ENCODE data around the gene DNAL1. TPM values are rescaled to one million over a fixed set of nuclear protein-coding genes. Genes with fewer than 3 reads are reported as not detected.

Gene DNAL1
- total and polyA plus RNA-seq, 2 of the 13 experiments (the other 11 are each of a cell fraction or from before 2014, with no cell fraction given), result 1.4 to 13.3 TPM

DNA sequence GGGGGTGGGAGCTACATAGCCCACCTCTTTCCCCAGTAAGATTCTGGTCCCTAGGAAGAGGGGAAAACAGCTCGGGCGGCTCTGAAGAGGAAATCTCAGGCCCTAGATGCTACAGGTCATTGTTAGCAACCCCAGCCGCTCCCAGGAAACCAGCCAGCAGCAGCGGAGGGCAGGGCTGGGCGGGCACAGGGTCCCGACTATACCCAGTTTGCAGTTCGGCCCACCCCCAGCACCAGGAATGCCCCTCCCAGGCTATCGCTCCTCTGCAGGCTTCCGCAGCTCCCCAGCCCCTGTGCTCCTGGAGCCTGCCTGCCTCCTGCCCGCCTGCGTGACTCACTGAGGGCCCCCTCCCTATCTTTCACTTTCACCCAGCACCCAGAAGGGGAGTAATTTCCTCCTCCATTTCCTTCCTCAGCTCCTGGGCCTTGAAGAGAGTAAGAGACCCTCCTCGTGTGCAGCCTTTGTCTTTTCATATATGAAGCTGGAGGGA, 96.6 kb downstream of the DNAL1 start (continued):
- TF ChIP-seq, protein P1, sequence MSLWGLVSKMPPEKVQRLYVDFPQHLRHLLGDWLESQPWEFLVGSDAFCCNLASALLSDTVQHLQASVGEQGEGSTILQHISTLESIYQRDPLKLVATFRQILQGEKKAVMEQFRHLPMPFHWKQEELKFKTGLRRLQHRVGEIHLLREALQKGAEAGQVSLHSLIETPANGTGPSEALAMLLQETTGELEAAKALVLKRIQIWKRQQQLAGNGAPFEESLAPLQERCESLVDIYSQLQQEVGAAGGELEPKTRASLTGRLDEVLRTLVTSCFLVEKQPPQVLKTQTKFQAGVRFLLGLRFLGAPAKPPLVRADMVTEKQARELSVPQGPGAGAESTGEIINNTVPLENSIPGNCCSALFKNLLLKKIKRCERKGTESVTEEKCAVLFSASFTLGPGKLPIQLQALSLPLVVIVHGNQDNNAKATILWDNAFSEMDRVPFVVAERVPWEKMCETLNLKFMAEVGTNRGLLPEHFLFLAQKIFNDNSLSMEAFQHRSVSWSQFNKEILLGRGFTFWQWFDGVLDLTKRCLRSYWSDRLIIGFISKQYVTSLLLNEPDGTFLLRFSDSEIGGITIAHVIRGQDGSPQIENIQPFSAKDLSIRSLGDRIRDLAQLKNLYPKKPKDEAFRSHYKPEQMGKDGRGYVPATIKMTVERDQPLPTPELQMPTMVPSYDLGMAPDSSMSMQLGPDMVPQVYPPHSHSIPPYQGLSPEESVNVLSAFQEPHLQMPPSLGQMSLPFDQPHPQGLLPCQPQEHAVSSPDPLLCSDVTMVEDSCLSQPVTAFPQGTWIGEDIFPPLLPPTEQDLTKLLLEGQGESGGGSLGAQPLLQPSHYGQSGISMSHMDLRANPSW (CRISPR knock-in tag; IDR thresholded peaks at IDR 0.05; ENCODE audit: borderline replicate concordance), result no peak
- no peak for TF ChIP-seq ZNF562 (CRISPR knock-in tag; IDR thresholded peaks at IDR 0.05; ENCODE audit: borderline replicate concordance)
- TF ChIP-seq ZNF136 (CRISPR knock-in tag; IDR thresholded peaks at IDR 0.05; ENCODE audit: low read depth), result no peak
- TF ChIP-seq REXO4 (CRISPR knock-in tag; IDR thresholded peaks at IDR 0.05; ENCODE audit: borderline replicate concordance), result no peak
- TF ChIP-seq PREB (CRISPR knock-in tag; IDR thresholded peaks at IDR 0.05), result no peak
- no peak for TF ChIP-seq ATRX (CRISPR knock-in tag; IDR thresholded peaks at IDR 0.05; ENCODE audit: borderline replicate concordance)
- TF ChIP-seq ZNF350 (CRISPR knock-in tag; IDR thresholded peaks at IDR 0.05; ENCODE audit: borderline replicate concordance, low read depth), result no peak
- TF ChIP-seq, protein P2, sequence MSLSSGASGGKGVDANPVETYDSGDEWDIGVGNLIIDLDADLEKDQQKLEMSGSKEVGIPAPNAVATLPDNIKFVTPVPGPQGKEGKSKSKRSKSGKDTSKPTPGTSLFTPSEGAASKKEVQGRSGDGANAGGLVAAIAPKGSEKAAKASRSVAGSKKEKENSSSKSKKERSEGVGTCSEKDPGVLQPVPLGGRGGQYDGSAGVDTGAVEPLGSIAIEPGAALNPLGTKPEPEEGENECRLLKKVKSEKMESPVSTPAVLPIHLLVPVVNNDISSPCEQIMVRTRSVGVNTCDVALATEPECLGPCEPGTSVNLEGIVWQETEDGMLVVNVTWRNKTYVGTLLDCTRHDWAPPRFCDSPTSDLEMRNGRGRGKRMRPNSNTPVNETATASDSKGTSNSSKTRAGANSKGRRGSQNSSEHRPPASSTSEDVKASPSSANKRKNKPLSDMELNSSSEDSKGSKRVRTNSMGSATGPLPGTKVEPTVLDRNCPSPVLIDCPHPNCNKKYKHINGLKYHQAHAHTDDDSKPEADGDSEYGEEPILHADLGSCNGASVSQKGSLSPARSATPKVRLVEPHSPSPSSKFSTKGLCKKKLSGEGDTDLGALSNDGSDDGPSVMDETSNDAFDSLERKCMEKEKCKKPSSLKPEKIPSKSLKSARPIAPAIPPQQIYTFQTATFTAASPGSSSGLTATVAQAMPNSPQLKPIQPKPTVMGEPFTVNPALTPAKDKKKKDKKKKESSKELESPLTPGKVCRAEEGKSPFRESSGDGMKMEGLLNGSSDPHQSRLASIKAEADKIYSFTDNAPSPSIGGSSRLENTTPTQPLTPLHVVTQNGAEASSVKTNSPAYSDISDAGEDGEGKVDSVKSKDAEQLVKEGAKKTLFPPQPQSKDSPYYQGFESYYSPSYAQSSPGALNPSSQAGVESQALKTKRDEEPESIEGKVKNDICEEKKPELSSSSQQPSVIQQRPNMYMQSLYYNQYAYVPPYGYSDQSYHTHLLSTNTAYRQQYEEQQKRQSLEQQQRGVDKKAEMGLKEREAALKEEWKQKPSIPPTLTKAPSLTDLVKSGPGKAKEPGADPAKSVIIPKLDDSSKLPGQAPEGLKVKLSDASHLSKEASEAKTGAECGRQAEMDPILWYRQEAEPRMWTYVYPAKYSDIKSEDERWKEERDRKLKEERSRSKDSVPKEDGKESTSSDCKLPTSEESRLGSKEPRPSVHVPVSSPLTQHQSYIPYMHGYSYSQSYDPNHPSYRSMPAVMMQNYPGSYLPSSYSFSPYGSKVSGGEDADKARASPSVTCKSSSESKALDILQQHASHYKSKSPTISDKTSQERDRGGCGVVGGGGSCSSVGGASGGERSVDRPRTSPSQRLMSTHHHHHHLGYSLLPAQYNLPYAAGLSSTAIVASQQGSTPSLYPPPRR (CRISPR knock-in tag; IDR thresholded peaks at IDR 0.05; ENCODE audit: borderline replicate concordance), result 0 out of 2 replicates have a peak, but pooled peaks have one; percentile 17
- no peak for TF ChIP-seq ZMAT3 (CRISPR knock-in tag; conservative IDR thresholded peaks at IDR 0.05)
- no peak for TF ChIP-seq ZNF383 (CRISPR knock-in tag; IDR thresholded peaks at IDR 0.05; ENCODE audit: borderline replicate concordance)
- TF ChIP-seq ZBTB49 (CRISPR knock-in tag; IDR thresholded peaks at IDR 0.05; ENCODE audit: borderline replicate concordance), result no peak
- no peak for TF ChIP-seq HCFC1 (IDR thresholded peaks at IDR 0.05; ENCODE audit: low read depth, low read length)
- no peak for TF ChIP-seq POGZ (CRISPR knock-in tag; IDR thresholded peaks at IDR 0.05)
- TF ChIP-seq ZNF570 (CRISPR knock-in tag; IDR thresholded peaks at IDR 0.05; ENCODE audit: borderline replicate concordance), result no peak
- TF ChIP-seq SOX5 (CRISPR knock-in tag; IDR thresholded peaks at IDR 0.05; ENCODE audit: borderline replicate concordance), result 0 out of 2 replicates have a peak, but pooled peaks have one; percentile 7
- TF ChIP-seq CEBPG (CRISPR knock-in tag; IDR thresholded peaks at IDR 0.05), result no peak
- no peak for TF ChIP-seq TFAP4 (IDR thresholded peaks at IDR 0.05; ENCODE audit: borderline replicate concordance, low read depth)
- no peak for TF ChIP-seq PCBP2 (optimal IDR thresholded peaks at IDR 0.05; ENCODE audit: low read depth, low read length, poor library complexity, severe bottlenecking)

Data from HepG2 (cell line).